SIG-M5 (cell line): Measurements from ENCODE around the gene SRP68.

ENCODE experiments used
- DNase-seq: peaks from one replicate; lab custom pipeline; 2025; lab: John Stamatoyannopoulos, UW

SRP68 gene

DNA sequence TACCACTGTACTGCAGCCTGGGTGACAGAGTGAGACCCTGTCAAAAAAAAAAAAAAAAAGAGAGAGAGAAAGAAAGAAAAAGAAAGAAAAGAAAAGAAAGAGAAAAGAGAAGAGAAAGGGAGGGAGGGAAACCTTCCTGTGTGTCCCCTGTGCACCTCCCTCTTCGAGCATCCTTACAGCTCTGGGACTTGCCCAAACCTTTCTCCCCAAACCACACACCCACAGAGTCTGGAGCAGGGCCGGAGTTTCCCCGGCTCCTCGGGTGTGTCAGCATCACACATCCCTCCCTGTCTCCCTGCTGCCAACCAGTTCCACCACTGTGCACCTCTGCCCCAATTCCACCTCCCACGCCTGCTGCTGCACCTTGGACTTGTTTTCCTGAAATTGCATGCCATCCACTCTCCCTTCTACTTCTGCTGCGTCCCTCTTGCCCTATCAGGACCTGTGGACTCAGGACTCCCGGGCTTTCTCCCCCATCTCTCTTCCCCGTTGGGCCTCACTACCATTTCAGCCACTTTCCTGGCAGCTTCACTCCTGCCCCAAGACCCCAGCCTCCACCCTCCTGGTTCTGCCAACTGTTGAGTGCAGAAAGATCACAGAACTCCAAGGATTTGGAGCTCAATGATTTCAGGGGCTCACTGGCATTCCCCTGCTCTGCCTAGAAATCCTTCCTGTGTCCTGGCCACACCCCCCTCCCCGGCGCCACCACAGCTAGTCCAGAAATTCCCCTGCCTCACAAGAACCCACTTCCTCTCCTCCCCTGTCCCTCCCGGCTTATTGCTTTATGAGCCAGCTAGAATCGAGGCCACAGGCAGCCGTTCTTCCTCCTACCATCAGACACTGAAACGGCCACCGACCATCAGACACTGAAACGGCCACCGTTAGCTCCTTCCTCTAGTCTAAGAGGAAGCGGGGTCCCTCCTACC lies 75.4 kb downstream of the SRP68 start:
- no peak for DNase-seq

DNA sequence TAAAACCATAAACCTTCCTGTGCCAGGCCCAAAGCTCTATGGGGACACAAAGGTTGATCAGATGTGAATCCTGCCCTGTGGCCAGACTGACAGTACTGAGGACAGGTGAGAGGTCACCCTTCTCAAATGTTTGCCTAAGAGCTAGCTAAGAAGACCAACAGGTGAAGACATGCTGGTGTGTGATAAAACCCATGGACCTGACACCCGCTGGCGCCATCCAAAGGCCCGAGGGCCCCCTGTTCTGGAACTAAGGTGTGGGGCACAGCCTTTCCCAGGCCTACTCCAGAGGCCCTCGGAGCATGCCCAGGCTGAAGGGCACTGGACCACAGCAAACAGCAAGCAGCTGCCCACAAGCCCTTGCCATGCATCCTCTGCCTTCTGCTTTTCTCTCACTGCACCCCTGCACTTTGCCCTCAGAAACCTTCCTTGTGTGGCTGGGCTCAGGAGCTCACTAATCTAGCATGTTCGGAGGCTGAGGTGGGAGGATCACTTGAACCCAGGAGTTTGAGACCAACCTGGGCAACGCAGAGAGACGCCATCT lies 76.9 kb downstream of the SRP68 start:
- no peak for DNase-seq

DNA sequence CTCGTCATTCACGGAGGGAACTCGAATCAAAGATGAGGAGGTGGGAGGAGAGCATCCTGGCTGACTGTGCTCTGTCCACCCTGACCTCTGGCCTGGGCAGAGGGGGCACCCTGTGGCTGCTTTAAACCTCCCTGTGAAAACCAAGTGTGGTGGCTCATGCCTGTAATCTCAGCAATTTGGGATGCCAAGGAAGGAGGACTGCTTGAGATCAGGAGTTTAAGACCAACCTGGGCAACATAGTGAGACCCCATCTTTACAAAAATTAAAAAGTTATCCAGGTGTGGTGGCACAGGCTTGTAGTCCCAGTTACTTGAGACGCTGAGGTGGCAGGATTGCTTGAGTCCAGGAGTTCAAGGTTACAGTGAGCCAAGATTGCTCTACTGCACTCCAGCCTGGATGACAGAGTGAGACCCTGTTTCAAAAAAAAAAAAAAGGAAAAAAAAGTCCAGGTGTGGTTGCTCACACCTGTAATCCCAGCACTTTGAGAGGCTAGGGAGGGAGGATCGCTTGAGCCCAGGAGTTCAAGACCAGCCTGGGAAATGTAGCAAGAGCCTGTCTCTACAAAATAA lies 77.4 kb downstream of the SRP68 start:
- no peak for DNase-seq

DNA sequence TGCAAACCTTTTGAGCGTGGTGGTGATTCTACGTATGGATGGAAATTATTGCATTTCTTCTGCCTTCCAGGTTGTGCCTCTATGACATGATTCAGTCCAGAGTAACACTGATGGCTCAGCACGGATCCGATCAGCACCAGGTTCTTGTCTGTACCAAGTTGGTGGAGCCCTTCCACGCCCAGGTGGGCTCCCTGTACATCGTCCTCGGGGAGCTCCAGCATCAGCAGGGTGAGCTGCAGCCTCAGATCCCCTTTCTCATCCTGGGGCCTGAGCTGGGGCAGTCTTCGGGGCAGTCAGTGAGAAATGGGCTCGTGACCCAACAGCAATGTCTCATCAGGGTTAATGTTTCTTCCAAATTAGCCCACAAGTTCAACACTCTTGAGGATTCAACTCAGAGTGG lies 80.9 kb downstream of the SRP68 start:
- no peak for DNase-seq
